HG03060 (cell line): Measurements from ENCODE around the gene FOSB.
"Not testable (repeated sequence)": the region's sequence is repeated elsewhere in the genome, so short reads cannot be mapped to it uniquely, and the experiment has no call there.

ENCODE experiments used
- ATAC-seq: cut with Tn5 transposase; IDR thresholded peaks from one replicate; pipeline ENCODE4 v1.9.1; 2021; ENCODE audit warnings: low read depth, moderate number of reproducible peaks; ENCODE audit not compliant: unreplicated experiment

FOSB gene

DNA sequence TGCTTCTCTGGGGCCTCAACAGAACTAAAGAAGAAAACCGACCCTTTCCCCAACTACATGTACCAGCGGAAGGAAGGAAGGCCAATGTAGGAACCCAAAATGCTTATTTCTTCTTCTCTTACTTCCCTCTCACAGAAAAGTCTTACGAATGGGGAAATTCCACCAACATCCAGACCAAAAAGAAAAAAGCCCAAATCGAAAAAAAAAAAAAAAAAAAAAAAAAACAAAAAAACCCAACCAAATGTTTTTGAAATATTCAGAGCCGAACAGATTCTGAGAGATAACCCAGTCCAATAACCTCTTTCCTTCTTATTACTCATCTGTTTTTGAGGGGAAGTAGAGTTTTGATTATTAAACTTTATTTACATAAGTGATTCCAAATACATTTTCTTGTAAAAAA, 34.3 kb downstream of the FOSB start:
- ATAC-seq, result no peak

DNA sequence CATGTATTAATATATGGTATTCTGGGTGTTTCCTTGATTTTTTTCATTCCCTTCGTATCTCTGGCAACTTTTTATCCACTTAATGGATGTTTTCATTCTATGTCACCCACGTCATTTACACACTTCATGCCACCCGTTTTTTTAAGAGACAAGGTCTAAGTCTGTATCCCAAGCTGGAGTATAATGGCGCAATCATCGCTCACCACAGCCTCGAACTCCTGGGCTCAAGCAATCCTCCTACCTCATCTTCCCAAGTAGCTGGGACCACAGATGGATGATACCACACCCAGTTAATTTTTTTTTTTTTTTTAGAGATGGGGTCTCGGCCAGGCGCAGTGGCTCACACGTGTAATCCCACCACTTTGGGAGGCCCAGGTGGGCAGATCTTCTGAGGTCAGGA, 36.1 kb downstream of the FOSB start:
- ATAC-seq, result no peak

DNA sequence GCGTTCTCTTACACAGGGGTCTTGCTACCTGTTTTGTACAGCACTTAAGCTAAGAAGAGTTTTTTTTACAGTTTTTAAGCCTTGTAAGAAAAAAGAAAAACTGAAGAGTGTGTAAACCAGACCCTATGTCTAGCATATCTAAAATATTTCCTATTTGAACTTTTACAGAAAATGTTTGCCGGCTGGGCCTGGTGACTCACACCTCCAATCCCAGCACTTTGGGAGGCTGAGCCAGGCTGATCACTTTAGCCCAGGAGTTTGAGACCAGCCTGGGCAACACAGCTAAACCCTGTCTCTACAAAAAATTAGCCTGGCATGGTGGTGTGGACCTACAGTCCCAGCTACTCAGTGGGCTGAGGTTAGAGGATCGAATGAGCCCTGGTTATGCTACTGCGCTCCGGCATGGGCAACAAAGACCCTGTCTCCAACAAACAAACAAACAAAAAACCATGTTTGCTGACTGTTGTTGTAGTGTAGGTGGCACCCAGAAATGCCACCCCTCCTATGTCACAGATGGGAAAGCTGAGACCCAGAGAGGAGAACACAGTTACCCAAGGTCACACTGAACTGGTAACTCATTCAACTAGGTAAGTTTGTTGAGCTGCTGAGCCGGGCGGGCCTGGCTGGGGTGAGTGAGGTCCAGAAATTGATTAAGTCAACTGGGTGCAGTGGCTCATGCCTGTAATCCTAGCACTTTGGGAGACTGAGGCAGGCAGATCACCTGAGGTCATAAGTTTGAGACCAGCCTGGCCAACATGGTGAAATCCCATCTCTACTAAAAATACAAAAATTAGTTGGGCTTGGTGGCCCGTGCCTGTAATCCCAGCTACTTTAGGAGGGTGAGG, 37.6 kb downstream of the FOSB start:
- no peak for ATAC-seq

DNA sequence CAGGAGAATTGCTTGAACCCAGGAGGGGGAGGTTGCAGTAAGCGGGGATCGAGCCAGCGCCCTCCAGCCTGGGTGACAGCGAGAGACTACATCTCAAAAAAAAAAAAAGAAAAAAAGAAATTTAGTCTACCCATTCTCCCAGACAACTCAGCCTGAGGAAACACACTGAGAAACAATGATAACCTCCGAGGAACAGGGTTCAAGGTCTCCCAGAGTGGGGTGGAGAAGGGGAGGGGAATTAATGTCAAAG, 38.1 kb downstream of the FOSB start:
- ATAC-seq, result no peak

DNA sequence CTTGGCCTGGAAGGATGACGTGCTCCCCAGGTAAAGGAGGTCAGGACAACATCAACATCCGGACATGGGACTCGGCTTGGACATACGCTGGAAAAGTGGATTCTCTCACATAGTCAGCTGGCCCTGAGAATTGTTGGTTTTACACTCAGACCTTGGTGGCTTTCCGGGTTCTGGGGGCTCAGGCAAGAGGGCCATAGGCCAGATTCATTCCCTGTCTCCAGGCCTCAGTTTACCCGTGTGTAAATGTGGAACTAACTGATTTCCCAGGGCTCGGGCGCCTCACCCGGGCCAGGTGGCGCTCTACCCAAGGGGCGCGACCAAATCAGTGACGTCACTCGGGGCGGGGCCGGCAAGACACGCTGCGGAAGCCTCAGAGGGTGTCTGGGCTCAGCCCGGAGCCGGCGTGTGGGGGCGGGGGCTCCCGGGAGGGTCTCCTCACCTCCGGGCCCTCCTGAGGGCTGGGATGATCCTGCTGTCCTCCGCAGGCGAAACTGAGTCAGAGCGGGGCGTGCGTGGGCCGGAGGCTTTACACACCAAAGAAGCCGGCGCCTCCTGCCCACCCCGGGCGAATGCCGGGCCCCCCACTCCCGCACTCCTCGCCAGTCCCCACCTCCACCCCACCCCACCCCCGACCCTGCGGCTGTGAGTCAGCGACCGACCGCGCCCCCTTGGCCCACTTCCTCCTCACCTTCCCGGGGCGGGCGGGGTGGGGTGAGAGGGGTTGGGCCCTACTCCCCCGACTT, 38.6 kb downstream of the FOSB start:
- ATAC-seq, result peak; percentile 48

DNA sequence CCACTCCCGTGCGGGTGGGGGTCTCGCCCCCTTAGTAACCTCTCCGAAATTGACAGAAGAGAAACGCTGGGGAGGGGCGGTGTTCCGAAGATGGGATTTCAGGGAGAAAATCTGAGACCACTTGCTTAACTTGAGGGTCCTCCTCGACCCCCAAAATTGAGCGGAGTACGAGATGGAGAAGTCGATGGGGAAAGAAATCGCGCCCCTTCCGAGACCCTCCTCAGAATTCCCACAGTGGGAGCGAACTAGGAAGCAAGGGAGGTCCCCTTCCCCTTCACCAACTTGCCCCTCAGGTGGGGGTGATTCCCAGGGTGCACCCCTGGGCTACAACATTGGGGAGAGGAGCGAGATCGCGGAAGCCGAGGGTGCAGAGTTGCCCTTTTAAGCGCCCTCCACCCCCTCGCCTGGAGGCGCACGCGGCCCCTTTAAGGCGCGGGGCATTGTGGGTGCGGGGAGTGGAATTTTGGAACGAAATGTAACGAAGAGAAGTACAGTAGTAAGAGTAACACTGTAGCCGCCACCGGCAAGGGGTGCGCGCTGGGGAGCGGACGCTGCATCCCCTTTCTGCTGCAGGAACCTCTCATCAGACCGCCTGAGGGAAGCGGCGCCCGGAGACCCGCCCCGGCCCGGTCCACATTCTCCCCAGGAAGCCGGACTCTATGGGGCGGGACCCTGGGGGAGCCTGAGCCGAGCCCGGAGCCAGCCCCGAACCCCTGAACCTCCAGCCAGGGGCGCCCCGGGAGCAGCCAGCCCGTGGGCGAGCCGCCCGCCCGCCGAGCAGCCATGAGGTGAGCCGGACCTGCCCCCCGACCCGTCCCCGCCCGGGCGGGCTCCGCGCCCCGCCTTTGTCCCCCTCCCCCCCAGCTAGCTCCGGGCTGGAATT, 39.4 kb downstream of the FOSB start, which contains the start of gene VASP:
Gene VASP, plus strand, starts transcription at position 491 of the 883 bp plus-strand sequence. Its CDS starts 293 bp downstream, at position 784.
- ATAC-seq, result peak; percentile 39

DNA sequence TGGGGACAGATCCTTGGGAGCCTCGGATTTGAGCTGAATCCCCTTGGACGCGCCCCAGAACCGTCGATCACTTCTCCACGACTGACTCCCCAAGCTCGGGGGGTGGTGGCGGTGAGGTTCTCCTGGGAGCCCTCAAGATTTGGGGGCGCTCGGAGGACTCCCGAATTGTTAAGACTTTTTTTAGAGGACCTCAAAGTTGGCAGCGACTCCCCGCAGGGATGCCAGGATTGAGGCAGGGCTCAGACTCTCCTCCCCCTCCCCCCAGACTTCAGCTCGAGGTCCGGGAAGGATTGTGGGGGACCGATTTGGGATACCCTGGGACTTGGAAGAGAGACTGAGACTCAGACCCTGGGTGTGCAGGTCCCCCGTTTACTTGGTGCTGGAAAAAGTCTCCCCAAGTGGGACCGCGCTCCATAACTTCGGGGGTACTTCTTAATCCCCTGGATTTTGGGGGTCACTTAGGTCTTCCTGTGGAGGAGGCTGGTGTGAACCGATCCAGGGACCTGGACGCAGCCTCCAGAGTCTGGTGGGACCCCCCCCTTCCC, 40.1 kb downstream of the FOSB start:
- no peak for ATAC-seq

DNA sequence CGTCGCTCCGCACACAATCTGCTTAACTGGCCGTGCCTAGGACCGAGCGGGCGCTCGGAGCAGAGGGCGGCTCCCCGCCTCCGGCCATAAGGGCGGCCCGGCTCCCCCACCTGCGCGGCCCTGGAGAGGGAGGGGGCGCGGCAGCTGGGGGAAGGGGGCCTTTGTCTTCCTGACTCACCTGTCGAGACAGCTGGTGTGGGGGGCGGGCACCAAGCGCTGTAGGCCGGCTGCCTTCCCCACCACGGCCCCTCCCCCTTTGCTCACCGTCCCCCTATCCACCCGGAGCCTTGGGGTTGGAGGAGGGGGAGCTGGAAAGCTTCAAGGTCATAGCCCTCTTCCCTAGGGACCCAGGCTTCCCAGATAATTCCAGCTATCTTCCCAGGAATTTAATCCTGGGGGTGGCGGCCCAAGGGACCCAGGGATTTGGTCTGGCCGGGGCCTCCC, 40.6 kb downstream of the FOSB start:
- ATAC-seq, result no peak

DNA sequence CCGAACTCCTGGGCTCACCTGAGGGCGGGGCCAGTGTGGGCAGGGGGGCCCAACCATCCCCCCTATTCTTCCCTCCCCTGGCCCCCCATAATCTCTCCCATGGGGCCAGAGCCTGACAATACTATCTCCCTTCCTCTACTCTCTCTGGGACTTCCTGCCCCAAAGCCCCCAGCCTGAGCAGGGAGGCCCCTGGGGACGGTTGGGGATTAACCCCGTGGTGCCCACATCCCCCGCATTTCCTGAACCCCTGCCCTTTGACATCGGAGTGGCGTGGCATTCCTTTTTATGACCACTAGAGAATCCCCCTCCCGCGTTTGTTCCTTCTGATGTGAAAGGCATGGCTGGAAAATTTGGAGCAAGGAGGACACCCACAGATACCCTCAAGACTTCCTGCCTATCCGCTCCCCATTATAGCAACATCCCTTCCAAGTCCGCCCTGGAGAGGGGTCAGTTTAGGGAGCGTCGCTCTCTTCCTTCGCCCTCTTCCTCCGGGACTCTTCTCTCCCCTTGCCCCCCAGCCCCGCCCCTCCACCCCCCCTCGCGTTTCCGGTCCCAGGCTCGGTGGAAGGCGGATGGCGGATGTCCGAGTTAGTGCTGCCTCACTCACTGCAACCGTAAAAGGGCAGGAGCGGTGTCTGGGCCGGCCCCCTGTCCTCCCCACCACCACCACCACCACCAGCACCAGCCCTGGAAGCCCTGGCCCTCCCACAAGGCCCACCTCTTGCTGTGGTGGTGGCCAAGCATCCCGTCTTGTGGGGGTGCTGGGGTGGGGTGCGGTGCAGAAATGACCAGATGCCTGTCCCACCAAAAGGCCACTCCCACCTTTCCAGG, 41.3 kb downstream of the FOSB start:
- no peak for ATAC-seq

DNA sequence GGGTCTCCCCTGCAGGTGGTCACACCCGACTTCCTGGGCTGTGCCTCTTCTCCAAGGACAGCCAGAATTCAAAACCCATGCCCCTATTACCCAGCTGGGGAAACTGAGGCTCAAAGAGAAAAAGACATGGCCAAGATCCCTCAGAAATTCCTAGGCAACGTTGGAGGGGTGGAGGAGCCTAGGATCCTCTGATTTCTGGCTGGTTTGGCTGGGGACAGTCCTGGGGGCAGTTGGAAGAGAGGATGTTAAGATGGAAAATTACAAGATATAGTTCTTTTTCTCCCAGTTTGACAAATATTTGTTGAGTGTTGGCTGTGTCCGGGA, 41.9 kb downstream of the FOSB start:
- ATAC-seq, result no peak

DNA sequence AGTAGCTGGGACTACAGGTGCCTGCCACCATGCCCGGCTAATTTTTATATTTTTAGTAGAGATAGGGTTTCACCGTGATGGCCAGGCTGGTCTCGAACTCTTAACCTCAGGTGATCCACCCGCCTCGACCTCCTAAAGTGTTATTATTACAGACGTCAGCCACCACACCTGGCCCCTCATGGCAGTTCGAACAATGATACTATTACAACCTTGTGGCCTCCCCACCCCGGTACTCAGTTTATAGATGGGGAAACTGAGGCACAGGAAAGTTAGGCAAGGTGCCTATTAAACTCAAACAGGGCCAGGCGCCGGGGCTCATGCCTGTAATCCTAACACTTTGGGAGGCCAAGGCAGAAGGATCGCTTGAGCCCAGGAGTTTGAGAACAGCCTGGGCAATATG, 42.6 kb downstream of the FOSB start:
- ATAC-seq, result not testable (repeated sequence)

DNA sequence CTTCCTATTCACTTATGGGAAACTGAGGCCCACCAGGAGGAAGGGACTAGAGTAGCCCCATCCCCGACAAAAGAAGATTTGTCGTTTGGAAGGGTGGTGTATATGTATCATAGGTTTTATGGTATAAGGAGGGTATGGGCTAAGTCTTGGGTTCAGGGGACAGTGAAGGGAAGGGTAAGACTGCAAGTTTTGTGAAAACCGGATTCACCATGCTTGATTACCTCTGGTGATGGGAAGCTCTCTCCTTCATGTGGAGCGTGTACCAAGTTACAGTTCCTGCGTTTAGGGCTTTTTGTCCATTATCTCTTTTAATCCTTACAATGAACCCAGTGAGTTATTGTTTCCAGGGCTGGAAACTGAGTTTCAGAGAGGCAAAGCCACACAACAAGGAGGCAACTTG, 43.3 kb downstream of the FOSB start:
- no peak for ATAC-seq

DNA sequence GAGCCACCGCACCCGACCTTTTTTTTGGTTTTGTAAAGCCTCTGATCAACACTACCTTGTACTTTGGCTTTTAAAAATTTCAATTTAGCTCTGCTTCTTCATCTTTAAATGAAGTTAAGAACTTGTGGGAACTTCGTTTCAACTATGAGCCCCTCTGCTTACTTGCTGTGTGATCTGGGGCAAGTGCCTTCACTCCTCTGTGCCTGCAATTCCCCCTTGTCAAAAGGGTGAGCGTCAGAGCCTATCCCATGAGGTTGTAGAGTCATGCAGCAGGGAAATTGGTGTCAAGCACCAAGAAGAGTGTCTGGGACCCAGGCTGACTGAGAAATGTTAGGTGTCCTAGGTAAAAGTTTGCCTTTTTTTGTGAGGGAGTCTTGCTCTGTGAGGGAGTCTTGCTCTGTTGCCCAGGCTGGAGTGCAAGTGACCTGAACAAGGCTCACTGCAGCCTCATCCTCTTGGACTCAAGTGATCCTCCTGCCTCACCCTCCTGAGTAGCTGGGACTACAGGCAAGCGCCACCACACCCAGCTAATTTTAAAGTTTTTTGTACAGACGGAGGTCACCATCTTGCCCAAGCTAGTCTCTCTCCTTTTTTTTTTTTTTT, 45.2 kb downstream of the FOSB start:
- ATAC-seq, result no peak

DNA sequence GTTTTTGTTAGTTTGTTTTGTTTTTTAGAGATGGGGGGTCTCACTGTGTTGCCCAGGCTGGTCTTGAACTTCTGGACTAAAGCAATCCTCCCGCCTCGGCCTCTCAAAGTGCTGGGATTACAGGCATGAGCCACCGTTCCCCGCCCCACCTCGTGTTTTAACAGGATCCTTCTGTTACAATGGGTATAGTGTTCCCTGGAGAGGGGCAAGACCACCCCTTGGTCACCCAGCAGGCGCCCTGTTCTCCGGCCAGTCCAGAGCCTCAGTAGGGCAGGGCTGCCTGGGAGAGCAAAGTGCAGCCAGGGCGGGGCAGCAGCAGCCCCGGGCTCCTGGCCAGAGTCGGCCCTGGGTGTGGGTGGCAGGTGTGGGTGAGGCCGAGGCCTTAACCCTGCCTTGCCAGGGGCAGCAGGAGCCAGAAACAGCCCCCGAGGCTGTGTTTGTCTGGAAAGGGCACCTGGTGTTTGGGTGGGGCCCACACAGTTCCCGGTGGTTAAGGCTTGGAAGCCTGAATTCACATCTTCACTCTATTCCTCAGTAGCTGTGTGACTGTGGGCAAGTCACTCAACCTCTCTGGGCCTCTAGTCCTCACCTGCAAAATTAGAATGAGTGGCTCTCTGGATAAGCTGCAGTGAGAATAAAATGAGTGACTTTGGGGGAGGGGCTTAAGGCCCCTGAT, 46.7 kb downstream of the FOSB start:
- ATAC-seq, result no peak

DNA sequence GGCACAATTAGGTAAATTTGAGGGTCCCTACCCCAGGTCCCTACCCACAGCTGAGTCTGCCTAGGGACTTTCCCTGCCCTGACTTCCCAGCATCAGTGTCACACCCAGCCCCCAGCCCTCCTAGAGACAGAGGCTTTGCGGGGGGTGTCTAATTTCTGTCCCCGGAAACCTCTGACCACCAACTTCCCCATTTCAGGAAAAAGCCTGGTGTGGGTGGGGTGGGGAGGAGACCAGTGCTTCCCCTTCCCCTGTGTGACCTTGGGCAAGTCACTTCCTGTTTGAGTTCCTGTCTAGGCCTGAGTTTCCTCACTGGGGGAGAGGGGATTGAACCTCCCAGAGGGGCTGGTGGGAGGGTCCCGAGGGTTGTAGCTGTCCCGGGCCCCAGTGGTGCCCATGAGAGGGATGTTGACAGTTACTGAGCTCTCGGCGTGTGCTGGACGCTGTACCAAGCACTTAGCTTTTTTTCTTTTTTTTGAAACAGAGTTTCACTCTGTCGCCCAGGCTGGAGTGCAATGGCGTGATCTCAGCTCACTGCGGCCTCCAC, 47.4 kb downstream of the FOSB start:
- no peak for ATAC-seq

DNA sequence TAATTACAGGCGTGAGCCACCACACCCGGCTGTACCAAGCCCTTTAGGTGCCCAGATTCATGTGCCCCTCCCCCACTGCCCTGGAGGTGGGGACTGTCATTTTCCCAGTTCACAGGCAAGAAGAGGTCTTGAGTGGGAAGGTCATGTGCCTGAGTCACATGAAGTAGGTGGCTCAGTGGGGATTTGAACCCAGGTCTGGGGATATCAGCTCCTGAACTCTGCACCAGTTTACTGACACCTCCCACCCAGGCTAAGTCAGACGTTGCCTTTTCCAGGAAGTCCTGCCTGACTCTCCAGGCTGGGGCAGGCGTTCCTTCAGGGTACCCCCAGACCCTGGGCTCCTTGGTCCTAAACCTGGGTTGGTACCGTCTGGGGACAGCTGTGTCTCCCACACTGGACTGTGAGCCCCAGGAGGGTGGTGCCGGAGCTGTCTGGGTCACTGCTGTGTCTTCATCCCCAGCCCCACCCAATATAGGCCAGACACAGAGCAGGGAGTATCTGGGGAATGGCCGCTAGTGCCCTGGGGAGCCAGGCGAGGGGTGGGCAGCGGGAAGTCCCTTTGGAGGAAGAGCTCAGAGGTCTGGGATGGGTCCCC, 48.1 kb downstream of the FOSB start:
- ATAC-seq, result no peak

DNA sequence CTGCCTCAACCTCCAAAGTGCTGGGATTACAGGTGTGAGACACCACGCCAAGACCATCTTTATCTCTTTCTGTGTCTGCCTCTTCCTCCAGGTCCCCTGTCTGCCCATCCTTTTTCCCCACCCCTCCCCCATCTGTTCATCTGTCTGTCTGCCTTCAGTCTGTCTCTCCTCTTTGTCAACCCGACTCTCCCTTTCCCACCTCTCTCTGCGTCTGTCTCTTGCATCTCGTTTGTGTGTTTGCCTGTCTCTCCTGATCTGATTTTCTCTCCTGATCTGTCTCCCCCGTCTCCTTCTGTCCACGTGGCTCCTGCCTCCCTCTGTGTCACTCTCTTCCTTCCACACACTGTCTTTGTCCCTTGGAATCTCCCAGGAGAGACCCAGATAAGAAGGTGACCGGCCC, 49.4 kb downstream of the FOSB start:
- ATAC-seq, result no peak

DNA sequence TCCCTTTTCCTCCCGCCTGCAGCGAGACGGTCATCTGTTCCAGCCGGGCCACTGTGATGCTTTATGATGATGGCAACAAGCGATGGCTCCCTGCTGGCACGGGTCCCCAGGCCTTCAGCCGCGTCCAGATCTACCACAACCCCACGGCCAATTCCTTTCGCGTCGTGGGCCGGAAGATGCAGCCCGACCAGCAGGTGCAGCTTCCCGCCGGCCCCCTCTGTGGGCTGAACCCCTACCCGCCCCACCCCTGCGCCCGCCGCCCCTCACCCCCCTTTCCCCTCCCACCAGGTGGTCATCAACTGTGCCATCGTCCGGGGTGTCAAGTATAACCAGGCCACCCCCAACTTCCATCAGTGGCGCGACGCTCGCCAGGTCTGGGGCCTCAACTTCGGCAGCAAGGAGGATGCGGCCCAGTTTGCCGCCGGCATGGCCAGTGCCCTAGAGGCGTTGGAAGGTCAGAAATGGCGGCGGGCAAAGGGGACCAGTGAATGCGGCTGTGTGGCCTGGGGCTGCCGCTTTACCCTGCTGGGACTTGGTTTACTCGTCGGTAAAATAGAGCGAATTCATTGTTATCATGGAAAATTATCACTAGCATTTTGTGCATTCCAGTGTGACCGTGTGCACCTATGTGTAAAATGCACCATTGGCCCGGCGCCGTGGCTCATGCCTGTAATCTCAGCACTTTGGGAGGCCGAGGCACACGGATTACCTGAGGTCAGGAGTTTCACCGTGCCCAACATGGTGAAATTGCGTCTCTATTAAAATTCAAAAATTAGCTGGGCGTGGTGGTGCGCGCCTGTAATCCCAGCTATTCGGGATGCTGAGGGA, 50.1 kb downstream of the FOSB start:
- ATAC-seq, result no peak
